HEK293 (cell line): ENCODE results near the gene CTBP1.

Experiments used
- CTCF ChIA-PET: fragments of 350-600 bp; formaldehyde crosslinking; extraction: SDS; loops from one replicate; lab custom pipeline; 2021; ENCODE audit warnings: antibody characterized with exemption; lab: Yijun Ruan, JAX
- POLR2A ChIA-PET: fragments of 300-600 bp; formaldehyde crosslinking; extraction: SDS; loops from one replicate; lab custom pipeline; 2020; ENCODE audit warnings: antibody characterized with exemption, inconsistent platforms; lab: Yijun Ruan, JAX
- H3K27ac ChIP-seq: fragments of 200-500 bp; sonication (Bioruptor generic); 2 replicates; pipeline ENCODE4 v1.5.1; 2014; ENCODE audit warnings: low read depth, low read length, control low read depth, inconsistent platforms; ENCODE audit errors: extremely low read depth
- H3K36me3 ChIP-seq, 2 experiments: fragments of 200-500 bp in 1 of 2; sonication (Bioruptor generic) in 1 of 2; 1 replicate in 1 of 2; 2 replicates in 1 of 2; pipeline ENCODE4 v1.5.1; 2014 to 2017; ENCODE audit warnings: inconsistent platforms in 2 of 2, low read length in 2 of 2; ENCODE audit not compliant: control insufficient read depth in 2 of 2, insufficient read depth in 1 of 2
- H3K4me1 ChIP-seq: fragments of 200-500 bp; sonication (Bioruptor generic); 2 replicates; pipeline ENCODE4 v1.5.1; 2014; ENCODE audit warnings: mild to moderate bottlenecking, low read length, inconsistent platforms; ENCODE audit not compliant: control insufficient read depth, insufficient read depth
- H3K4me3 ChIP-seq: 2 replicates; pipeline ENCODE4 v1.5.1; 2011; ENCODE audit warnings: low read depth, mild to moderate bottlenecking, control low read depth, low read length, moderate library complexity
- H3K9me3 ChIP-seq: fragments of 200-500 bp; sonication (Bioruptor generic); 2 replicates; pipeline ENCODE4 v1.5.1; 2014; ENCODE audit warnings: low read depth, low read length, inconsistent platforms; ENCODE audit not compliant: control insufficient read depth, insufficient read depth
- FEZF1 ChIP-seq: fragments of 450-650 bp; formaldehyde crosslinking; IDR thresholded peaks from 2 replicates; pipeline ENCODE4 v1.5.1; 2016; ENCODE audit warnings: missing biosample characterization, missing genetic modification characterization
- HOXD13 ChIP-seq: sonication (generic); formaldehyde crosslinking; IDR thresholded peaks from 2 replicates; pipeline ENCODE4 v1.8.0; 2022; ENCODE audit warnings: missing genetic modification reagents, borderline replicate concordance
- SETDB1 ChIP-seq: IDR thresholded peaks from one replicate; pipeline ENCODE4 v1.6.1; 2017; ENCODE audit warnings: mild to moderate bottlenecking, low read length, moderate library complexity, mixed read lengths; ENCODE audit not compliant: insufficient read length
- SP7 ChIP-seq: fragments of 450-650 bp; formaldehyde crosslinking; IDR thresholded peaks from 2 replicates; pipeline ENCODE4 v1.5.1; 2016; ENCODE audit warnings: missing biosample characterization, missing genetic modification characterization
- ZBTB1 ChIP-seq: fragments of 450-650 bp; formaldehyde crosslinking; IDR thresholded peaks from 2 replicates; pipeline ENCODE4 v1.5.1; 2016; ENCODE audit warnings: missing biosample characterization, missing genetic modification characterization
- ZNF394 ChIP-seq: fragments of 450-650 bp; formaldehyde crosslinking; IDR thresholded peaks from 2 replicates; pipeline ENCODE4 v1.5.1; 2016; ENCODE audit warnings: missing biosample characterization, missing genetic modification characterization, mild to moderate bottlenecking, moderate library complexity, borderline replicate concordance
- ZNF473 ChIP-seq: fragments of 450-650 bp; formaldehyde crosslinking; IDR thresholded peaks from 2 replicates; pipeline ENCODE4 v1.5.1; 2017; ENCODE audit warnings: missing biosample characterization, missing genetic modification characterization
- ZNF561 ChIP-seq: fragments of 450-650 bp; IDR thresholded peaks from 2 replicates; pipeline ENCODE4 v1.5.1; 2018; ENCODE audit warnings: missing biosample characterization, missing genetic modification characterization, borderline replicate concordance
- ZNF571 ChIP-seq: fragments of 450-650 bp; formaldehyde crosslinking; IDR thresholded peaks from 2 replicates; pipeline ENCODE4 v1.5.0; 2017; ENCODE audit warnings: missing biosample characterization, missing genetic modification characterization
- ZNF664 ChIP-seq: fragments of 450-650 bp; formaldehyde crosslinking; IDR thresholded peaks from 2 replicates; pipeline ENCODE4 v1.5.1; 2016; ENCODE audit warnings: missing biosample characterization, missing genetic modification characterization
- ZNF76 ChIP-seq: fragments of 450-650 bp; formaldehyde crosslinking; IDR thresholded peaks from 2 replicates; pipeline ENCODE4; 2016; ENCODE audit warnings: low read depth, missing biosample characterization, missing genetic modification characterization, borderline replicate concordance
- TF ChIP-seq, protein P1 (sequence below): fragments of 450-650 bp; formaldehyde crosslinking; IDR thresholded peaks from 2 replicates; pipeline ENCODE4 v1.5.1; 2016; ENCODE audit warnings: missing biosample characterization, missing genetic modification characterization
- TF ChIP-seq, protein P2 (sequence below): fragments of 450-650 bp; formaldehyde crosslinking; IDR thresholded peaks from 2 replicates; pipeline ENCODE4 v1.5.1; 2016; ENCODE audit warnings: missing biosample characterization, missing genetic modification characterization
- TF ChIP-seq, protein P3 (sequence below): fragments of 450-650 bp; formaldehyde crosslinking; IDR thresholded peaks from 2 replicates; pipeline ENCODE4; 2016; ENCODE audit warnings: missing biosample characterization, missing genetic modification characterization
- TF ChIP-seq, protein P4 (sequence below): fragments of 450-650 bp; formaldehyde crosslinking; IDR thresholded peaks from 2 replicates; pipeline ENCODE4 v1.5.1; 2016; ENCODE audit warnings: missing biosample characterization, missing genetic modification characterization

Gene CTBP1

DNA sequence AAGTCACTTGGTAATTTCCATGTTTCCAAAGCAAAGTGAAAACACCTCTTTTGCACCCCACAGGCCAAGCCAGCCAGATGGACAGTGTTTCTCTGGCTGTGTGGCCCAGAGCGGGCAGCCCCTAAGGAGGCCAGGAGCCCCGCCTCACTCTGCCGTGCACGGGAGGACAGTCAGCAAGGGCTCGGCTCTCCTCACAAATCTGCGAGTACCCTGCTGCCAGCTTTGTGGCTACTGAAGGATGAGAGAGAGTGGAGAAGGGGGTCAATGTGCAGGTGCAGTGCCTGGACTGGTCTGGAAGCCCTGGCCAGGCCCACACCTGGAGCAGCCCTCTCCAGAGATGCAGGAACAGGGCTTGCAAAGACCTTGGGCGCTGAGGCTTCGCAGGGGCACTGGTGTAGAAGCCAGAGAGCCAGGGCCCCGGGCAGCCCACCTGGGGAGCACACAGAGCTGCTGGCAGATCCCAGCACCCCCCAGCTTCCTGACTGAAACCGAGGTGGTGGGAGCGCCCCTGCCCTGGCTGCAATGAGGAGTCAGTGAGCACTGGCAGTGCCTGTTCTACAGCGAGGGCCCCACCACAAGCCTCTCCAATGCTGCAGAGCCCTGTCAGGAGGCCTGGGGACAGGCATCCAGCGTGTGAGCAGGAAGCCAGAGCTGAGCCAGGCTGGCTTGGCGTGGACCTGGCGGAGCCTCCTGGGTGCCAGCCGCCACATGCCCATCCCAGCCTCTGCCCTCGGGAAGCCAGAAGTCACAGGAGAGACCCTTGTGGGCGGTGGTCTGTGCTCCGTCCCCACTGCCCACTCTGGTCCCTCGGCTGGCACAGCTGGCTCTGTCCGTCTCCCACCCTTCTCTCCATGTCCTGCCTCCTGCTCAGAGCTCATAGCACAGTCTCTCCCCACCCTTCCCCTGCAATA is 80.5 kb downstream of the CTBP1 start:
- H3K9me3 ChIP-seq, result no peaks in the 10 kb centered on the region
- ChIA-PET POLR2A (no interaction called here), CTCF (interaction anchor here (0.5 to 1.0 kb wide), 7 partner anchors 14 to 95 kb away, joined by 3 to 4 read pairs (median 3); no protein-coding TSS in a partner anchor)
- H3K27ac ChIP-seq, result no peak overlapping the region
- H3K4me3 ChIP-seq, result no peak overlapping the region
- TF ChIP-seq SP7 (tag by site-specific recombination) (no peak), ZNF76 (no peak), ZNF664 (tag by site-specific recombination) (no peak), SETDB1 (no peak), ZNF394 (tag by site-specific recombination) (no peak), ZNF473 (tag by site-specific recombination) (no peak), ZNF571 (tag by site-specific recombination) (no peak), ZBTB1 (tag by site-specific recombination) (no peak), ZNF561 (tag by site-specific recombination) (no peak), FEZF1 (tag by site-specific recombination) (no peak), HOXD13 (no peak)
- TF ChIP-seq, protein P1, sequence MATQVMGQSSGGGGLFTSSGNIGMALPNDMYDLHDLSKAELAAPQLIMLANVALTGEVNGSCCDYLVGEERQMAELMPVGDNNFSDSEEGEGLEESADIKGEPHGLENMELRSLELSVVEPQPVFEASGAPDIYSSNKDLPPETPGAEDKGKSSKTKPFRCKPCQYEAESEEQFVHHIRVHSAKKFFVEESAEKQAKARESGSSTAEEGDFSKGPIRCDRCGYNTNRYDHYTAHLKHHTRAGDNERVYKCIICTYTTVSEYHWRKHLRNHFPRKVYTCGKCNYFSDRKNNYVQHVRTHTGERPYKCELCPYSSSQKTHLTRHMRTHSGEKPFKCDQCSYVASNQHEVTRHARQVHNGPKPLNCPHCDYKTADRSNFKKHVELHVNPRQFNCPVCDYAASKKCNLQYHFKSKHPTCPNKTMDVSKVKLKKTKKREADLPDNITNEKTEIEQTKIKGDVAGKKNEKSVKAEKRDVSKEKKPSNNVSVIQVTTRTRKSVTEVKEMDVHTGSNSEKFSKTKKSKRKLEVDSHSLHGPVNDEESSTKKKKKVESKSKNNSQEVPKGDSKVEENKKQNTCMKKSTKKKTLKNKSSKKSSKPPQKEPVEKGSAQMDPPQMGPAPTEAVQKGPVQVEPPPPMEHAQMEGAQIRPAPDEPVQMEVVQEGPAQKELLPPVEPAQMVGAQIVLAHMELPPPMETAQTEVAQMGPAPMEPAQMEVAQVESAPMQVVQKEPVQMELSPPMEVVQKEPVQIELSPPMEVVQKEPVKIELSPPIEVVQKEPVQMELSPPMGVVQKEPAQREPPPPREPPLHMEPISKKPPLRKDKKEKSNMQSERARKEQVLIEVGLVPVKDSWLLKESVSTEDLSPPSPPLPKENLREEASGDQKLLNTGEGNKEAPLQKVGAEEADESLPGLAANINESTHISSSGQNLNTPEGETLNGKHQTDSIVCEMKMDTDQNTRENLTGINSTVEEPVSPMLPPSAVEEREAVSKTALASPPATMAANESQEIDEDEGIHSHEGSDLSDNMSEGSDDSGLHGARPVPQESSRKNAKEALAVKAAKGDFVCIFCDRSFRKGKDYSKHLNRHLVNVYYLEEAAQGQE (tag by site-specific recombination), result no peak
- TF ChIP-seq, protein P2, sequence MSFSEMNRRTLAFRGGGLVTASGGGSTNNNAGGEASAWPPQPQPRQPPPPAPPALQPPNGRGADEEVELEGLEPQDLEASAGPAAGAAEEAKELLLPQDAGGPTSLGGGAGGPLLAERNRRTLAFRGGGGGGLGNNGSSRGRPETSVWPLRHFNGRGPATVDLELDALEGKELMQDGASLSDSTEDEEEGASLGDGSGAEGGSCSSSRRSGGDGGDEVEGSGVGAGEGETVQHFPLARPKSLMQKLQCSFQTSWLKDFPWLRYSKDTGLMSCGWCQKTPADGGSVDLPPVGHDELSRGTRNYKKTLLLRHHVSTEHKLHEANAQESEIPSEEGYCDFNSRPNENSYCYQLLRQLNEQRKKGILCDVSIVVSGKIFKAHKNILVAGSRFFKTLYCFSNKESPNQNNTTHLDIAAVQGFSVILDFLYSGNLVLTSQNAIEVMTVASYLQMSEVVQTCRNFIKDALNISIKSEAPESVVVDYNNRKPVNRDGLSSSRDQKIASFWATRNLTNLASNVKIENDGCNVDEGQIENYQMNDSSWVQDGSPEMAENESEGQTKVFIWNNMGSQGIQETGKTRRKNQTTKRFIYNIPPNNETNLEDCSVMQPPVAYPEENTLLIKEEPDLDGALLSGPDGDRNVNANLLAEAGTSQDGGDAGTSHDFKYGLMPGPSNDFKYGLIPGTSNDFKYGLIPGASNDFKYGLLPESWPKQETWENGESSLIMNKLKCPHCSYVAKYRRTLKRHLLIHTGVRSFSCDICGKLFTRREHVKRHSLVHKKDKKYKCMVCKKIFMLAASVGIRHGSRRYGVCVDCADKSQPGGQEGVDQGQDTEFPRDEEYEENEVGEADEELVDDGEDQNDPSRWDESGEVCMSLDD (tag by site-specific recombination), result no peak
- TF ChIP-seq, protein P3, sequence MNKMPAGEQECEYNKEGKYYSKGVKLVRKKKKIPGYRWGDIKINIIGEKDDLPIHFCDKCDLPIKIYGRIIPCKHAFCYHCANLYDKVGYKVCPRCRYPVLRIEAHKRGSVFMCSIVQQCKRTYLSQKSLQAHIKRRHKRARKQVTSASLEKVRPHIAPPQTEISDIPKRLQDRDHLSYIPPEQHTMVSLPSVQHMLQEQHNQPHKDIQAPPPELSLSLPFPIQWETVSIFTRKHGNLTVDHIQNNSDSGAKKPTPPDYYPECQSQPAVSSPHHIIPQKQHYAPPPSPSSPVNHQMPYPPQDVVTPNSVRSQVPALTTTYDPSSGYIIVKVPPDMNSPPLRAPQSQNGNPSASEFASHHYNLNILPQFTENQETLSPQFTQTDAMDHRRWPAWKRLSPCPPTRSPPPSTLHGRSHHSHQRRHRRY, result no peak
- TF ChIP-seq, protein P4, sequence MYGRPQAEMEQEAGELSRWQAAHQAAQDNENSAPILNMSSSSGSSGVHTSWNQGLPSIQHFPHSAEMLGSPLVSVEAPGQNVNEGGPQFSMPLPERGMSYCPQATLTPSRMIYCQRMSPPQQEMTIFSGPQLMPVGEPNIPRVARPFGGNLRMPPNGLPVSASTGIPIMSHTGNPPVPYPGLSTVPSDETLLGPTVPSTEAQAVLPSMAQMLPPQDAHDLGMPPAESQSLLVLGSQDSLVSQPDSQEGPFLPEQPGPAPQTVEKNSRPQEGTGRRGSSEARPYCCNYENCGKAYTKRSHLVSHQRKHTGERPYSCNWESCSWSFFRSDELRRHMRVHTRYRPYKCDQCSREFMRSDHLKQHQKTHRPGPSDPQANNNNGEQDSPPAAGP (tag by site-specific recombination), result no peak
- no peaks in the 10 kb centered on the region for H3K36me3 ChIP-seq
- no peaks in the 10 kb centered on the region for H3K4me1 ChIP-seq
